ENCODE results near the gene REPS2. TPM values are rescaled to one million over a fixed set of nuclear protein-coding genes. Genes with fewer than 3 reads are reported as not detected.
"Not testable (repeated sequence)": the region's sequence is repeated elsewhere in the genome, so short reads cannot be mapped to it uniquely, and the experiment has no call there.

Gene REPS2
- total RNA-seq, 2 donors from 2014 or later = 0.26 TPM; not detected in 1

DNA sequence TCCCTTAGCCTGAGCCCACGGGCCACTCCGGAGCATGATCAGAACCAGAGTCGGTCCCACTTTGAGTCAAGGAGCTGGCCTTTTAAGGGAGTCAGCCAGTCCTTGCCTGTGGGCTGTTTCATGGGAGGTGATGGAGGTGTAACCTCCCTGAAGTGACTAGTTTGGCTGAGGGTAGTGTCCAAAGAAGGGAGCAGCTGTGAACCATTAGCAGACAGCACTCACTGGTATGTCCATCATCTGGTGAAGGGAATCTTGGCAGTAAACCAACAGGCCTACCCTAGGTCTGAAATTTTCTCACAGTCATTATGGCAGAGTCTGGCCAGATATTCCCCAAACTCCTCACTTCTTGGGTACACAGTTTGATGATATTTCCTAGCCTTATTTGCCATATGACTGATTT is 12.3 kb upstream of the REPS2 start:
- no peaks in the 10 kb centered on the region for H3K9me3 Mint-ChIP-seq
- no peak overlapping the region for H3K27ac Mint-ChIP-seq
- H3K36me3 Mint-ChIP-seq (ENCODE audit: low read depth) = no peaks in the 10 kb centered on the region
- H3K4me1 Mint-ChIP-seq = no peaks in the 10 kb centered on the region
- no peak for ATAC-seq (replicated peaks)
- H3K4me3 Mint-ChIP-seq = no peak overlapping the region
- peaks cover 6% of the 10 kb centered on the region for H3K27me3 Mint-ChIP-seq

DNA sequence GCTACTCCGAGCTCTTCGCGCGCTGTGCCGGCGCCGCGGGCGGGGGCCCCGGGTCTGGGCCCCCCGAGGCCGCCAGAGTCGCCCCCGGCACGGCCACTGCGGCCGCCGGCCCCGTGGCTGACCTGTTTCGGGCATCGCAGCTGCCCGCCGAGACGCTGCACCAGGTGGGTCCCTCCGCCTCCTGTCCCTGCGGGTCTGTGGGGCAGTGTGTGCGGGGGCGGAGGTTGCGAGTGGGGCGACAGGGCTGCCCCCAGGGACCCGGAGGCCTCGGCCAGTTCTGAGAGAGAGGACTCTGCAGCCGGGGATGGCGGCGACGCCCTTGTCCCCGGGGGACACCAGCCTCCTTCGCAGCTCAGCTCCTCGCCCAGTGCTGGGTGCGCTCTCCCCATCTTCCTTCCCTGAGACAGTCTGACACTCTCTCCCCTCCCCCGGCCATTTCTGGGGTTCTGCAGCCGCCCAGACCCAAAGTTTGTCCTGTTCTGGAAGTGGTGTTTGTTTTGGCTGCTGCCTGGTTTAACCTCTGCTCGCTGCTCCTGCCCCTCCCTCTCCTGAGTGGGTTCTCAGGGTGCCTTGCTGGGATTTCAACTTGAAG is 609 bp downstream of the REPS2 start:
- Mint-ChIP-seq H3K9me3 (no peaks in the 10 kb centered on the region), H3K36me3 (ENCODE audit: low read depth) (no peaks in the 10 kb centered on the region), H3K4me1 (no peaks in the 10 kb centered on the region), H3K27me3 (peaks cover 4% of the 10 kb centered on the region), H3K4me3 (peak overlapping the region; percentile 65), H3K27ac (no peak overlapping the region)
- ATAC-seq (replicated peaks) = no peak

DNA sequence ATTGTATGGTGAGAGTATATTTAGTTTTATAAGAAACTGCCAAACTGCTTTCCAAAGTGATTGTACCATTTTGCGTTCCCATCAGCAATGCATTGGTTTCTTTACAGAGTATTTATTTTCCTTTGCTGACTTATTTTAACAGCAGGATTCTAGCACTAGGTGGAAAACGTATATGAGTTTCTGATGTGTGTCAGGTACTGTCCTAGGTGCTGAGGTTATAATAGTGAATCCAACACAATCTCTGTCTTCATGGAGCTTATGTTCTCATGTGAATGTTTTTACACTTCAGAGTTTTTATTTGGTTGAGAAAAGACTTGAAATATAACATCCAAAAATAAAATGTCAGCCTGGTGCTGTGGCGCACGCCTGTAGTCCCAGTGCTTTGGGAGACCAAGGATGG is 4.0 kb downstream of the REPS2 start:
- H3K4me3 Mint-ChIP-seq = no peak overlapping the region
- no peaks in the 10 kb centered on the region for H3K9me3 Mint-ChIP-seq
- H3K4me1 Mint-ChIP-seq = no peaks in the 10 kb centered on the region
- ATAC-seq (replicated peaks) = no peak
- H3K27ac Mint-ChIP-seq = no peak overlapping the region
- peaks cover 4% of the 10 kb centered on the region for H3K27me3 Mint-ChIP-seq
- H3K36me3 Mint-ChIP-seq (ENCODE audit: low read depth) = no peaks in the 10 kb centered on the region

- Mint-ChIP-seq H3K27me3 (peaks cover 4% of the 10 kb centered on the region), H3K4me3 (no peak overlapping the region), H3K27ac (no peak overlapping the region), H3K4me1 (no peaks in the 10 kb centered on the region), H3K36me3 (ENCODE audit: low read depth) (no peaks in the 10 kb centered on the region), H3K9me3 (no peaks in the 10 kb centered on the region)
- no peak for ATAC-seq (replicated peaks)
These were observed 7.3 kb downstream of the REPS2 start for GRCh38 chrX:16953606-16954211.

GRCh38 chrX:16957751-16958150 is 11.3 kb downstream of the REPS2 start:
- Mint-ChIP-seq H3K4me3 (no peak overlapping the region), H3K9me3 (no peaks in the 10 kb centered on the region), H3K27ac (no peak overlapping the region), H3K36me3 (ENCODE audit: low read depth) (no peaks in the 10 kb centered on the region), H3K4me1 (no peaks in the 10 kb centered on the region), H3K27me3 (no peaks in the 10 kb centered on the region)
- ATAC-seq (replicated peaks) = no peak

- ATAC-seq (replicated peaks) = no peak
- Mint-ChIP-seq H3K9me3 (no peaks in the 10 kb centered on the region), H3K27me3 (no peaks in the 10 kb centered on the region), H3K4me3 (no peak overlapping the region), H3K27ac (no peak overlapping the region), H3K4me1 (no peaks in the 10 kb centered on the region), H3K36me3 (ENCODE audit: low read depth) (no peaks in the 10 kb centered on the region)
These were observed 11.9 kb downstream of the REPS2 start for GRCh38 chrX:16958356-16958755.

GRCh38 chrX:16962661-16963060 is 16.2 kb downstream of the REPS2 start:
- not testable (repeated sequence) for H3K27ac Mint-ChIP-seq; H3K4me1 Mint-ChIP-seq; H3K9me3 Mint-ChIP-seq; H3K4me3 Mint-ChIP-seq; H3K27me3 Mint-ChIP-seq; ATAC-seq (replicated peaks); H3K36me3 Mint-ChIP-seq (ENCODE audit: low read depth)

- no peaks in the 10 kb centered on the region for H3K9me3 Mint-ChIP-seq
- no peak for ATAC-seq (replicated peaks)
- H3K36me3 Mint-ChIP-seq (ENCODE audit: low read depth) = no peaks in the 10 kb centered on the region
- H3K27me3 Mint-ChIP-seq = no peaks in the 10 kb centered on the region
- no peak overlapping the region for H3K27ac Mint-ChIP-seq
- no peaks in the 10 kb centered on the region for H3K4me1 Mint-ChIP-seq
- H3K4me3 Mint-ChIP-seq = no peak overlapping the region
These were observed 16.8 kb downstream of the REPS2 start for GRCh38 chrX:16963216-16963615.

GRCh38 chrX:16964976-16965375 is 18.5 kb downstream of the REPS2 start:
- H3K27me3 Mint-ChIP-seq; H3K36me3 Mint-ChIP-seq (ENCODE audit: low read depth); H3K27ac Mint-ChIP-seq; H3K4me3 Mint-ChIP-seq; ATAC-seq (replicated peaks); H3K4me1 Mint-ChIP-seq; H3K9me3 Mint-ChIP-seq: not testable (repeated sequence)

DNA sequence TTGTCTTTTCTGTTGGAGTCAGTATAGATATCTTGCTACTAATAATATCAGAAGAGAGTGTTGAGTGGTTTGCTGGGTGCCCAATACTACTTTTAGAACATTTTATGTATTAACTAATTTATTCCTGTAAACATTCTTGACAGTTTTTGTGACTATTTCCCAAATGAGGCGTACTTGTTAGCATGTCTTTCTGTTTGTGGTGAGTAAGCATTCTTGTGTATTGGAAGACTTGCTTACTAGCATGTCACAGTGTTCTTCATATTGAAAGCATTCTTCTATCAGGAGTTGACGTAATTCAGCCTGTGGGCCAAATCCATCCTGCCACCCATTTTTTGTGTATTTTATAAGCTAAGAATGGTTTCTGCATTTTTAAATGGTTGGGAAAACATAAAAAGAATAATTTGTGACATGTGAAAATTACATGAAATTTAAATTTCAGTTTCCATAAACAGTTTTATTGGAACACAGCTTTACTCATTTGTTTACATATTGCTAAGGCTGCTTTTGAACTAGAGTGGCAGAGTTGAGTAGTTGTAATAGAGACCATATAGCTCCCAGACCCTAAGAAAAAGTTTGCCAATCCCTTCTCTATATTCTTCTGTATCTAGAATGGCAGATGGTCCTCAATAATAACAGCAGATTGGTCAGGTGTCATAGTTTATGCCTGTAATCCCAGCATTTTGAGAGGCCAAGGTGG is 20.4 kb downstream of the REPS2 start:
- no peaks in the 10 kb centered on the region for H3K9me3 Mint-ChIP-seq
- no peaks in the 10 kb centered on the region for H3K36me3 Mint-ChIP-seq (ENCODE audit: low read depth)
- H3K27me3 Mint-ChIP-seq = peaks cover 3% of the 10 kb centered on the region
- H3K4me1 Mint-ChIP-seq = peaks cover 7% of the 10 kb centered on the region
- no peak overlapping the region for H3K4me3 Mint-ChIP-seq
- H3K27ac Mint-ChIP-seq = no peak overlapping the region
- ATAC-seq (replicated peaks) = no peak

DNA sequence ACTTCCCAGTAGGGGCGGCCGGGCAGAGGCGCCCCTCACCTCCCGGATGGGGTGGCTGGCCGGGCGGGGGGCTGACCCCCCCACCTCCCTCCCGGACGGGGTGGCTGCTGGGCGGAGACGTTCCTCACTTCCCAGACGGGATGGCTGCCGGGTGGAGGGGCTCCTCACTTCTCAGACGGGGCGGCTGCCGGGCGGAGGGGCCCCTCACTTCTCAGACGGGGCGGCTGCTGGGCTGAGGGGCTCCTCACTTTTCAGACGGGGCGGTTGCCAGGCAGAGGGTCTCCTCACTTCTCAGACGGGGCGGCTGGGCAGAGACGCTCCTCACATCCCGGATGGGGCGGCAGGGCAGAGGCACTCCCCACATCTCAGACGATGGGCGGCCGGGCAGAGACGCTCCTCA is 22.3 kb downstream of the REPS2 start:
- not testable (repeated sequence) for H3K4me1 Mint-ChIP-seq; H3K9me3 Mint-ChIP-seq; H3K27ac Mint-ChIP-seq; ATAC-seq (replicated peaks); H3K36me3 Mint-ChIP-seq (ENCODE audit: low read depth); H3K4me3 Mint-ChIP-seq; H3K27me3 Mint-ChIP-seq

DNA sequence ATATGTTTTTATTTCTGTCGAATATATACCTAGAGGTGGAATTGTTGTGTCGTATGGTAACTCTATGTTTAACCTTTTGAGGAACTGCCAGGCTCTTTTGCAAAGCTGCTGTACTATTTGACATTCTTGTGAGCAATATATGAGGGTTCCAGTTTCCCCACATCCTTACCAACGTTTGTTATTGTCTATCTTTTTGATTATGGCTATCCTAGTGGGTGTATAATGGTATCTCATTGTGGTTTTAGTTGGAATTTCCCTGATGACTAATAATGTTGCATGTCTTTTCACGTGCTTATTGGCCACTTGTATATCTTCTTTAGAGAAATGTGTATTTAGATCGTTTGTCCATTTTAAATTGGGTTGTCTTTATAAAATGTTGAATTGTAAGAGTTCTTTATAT is 24.5 kb downstream of the REPS2 start:
- H3K36me3 Mint-ChIP-seq (ENCODE audit: low read depth) = no peaks in the 10 kb centered on the region
- H3K4me1 Mint-ChIP-seq = peaks cover 7% of the 10 kb centered on the region
- H3K9me3 Mint-ChIP-seq = no peaks in the 10 kb centered on the region
- no peak overlapping the region for H3K4me3 Mint-ChIP-seq
- peak; percentile 23 for ATAC-seq (replicated peaks)
- peaks cover 7% of the 10 kb centered on the region for H3K27me3 Mint-ChIP-seq
- H3K27ac Mint-ChIP-seq = no peak overlapping the region

DNA sequence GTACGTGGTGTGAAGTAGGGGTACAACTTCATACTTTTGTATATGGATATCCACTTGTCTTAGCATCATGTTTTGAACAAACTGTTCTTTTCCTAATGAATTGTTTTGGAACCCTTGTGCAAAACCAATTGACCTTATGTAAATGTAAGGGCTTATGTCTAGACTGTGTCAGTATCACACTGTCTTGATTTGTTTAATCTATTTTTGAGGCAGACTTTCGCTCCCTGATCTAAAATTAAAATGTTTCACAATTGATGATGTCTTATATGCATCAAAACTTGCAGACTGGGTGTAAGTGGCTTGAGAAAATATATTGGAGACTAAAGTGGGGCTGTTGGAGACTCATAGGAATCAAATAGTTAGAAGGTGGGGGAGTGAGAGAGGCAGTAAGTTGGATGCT is 25.2 kb downstream of the REPS2 start:
- no peak overlapping the region for H3K27ac Mint-ChIP-seq
- H3K27me3 Mint-ChIP-seq = peaks cover 7% of the 10 kb centered on the region
- peaks cover 7% of the 10 kb centered on the region for H3K4me1 Mint-ChIP-seq
- ATAC-seq (replicated peaks) = no peak
- H3K9me3 Mint-ChIP-seq = no peaks in the 10 kb centered on the region
- no peak overlapping the region for H3K4me3 Mint-ChIP-seq
- no peaks in the 10 kb centered on the region for H3K36me3 Mint-ChIP-seq (ENCODE audit: low read depth)

DNA sequence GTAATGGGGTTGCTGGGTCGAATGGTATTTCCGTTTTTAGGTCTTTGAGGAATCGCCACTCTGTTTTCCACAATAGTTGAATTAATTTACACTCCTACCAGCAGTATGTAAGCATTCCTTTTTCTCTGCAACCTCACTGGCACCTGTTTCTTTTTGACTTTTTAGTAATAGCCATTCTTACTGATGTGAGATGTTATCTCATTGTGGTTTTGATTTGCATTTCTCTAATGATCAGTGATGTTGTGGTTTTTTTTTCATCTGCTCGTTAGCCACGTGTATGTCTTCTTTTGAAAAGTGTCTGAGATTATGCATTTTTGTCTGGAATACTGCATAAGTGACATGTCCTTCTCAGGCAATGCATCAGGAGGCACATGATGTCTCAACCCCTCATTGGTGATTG is 28.8 kb downstream of the REPS2 start:
- H3K4me1 Mint-ChIP-seq = peaks cover 7% of the 10 kb centered on the region
- ATAC-seq (replicated peaks) = no peak
- H3K4me3 Mint-ChIP-seq = no peak overlapping the region
- H3K27me3 Mint-ChIP-seq = peaks cover 7% of the 10 kb centered on the region
- no peaks in the 10 kb centered on the region for H3K9me3 Mint-ChIP-seq
- no peak overlapping the region for H3K27ac Mint-ChIP-seq
- no peaks in the 10 kb centered on the region for H3K36me3 Mint-ChIP-seq (ENCODE audit: low read depth)

DNA sequence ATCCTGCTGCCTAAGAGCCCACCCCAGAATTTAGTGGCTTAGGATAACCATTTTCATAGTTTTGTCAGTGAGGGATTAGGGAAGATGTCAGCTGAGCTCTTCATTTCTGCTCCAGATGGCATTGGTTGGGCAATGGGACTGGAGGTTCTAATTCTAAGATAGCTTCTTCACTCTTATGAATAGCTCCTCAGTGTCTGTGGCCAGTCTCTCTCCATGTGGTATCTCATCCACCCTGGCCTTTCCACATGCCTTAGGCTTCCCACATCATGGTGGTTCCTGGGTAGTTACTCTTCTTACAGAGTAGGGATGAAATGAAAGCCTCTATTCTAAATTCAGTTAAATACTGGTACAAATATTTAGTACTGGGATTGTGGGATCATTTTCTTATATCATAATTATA is 31.3 kb downstream of the REPS2 start:
- H3K27me3 Mint-ChIP-seq = peaks cover 3% of the 10 kb centered on the region

More for the DNA sequence above, 31.3 kb downstream of the REPS2 start:
- ATAC-seq (replicated peaks) = no peak
- no peaks in the 10 kb centered on the region for H3K4me1 Mint-ChIP-seq
- no peak overlapping the region for H3K27ac Mint-ChIP-seq
- H3K4me3 Mint-ChIP-seq = no peak overlapping the region
- no peaks in the 10 kb centered on the region for H3K36me3 Mint-ChIP-seq (ENCODE audit: low read depth)
- no peaks in the 10 kb centered on the region for H3K9me3 Mint-ChIP-seq
